ENCODE measurements around the gene AKT1.

Gene AKT1

GRCh38 chr14:104784846-104785707, 10.5 kb downstream of the AKT1 start:
- no peak for DNase-seq

GRCh38 chr14:104784218-104784568, 11.4 kb downstream of the AKT1 start:
- DNase-seq: no peak

- no peak for DNase-seq
Observed at GRCh38 chr14:104783484-104784217, 11.9 kb downstream of the AKT1 start.

- no peak for DNase-seq
Observed at GRCh38 chr14:104782808-104783139, 12.8 kb downstream of the AKT1 start.

GRCh38 chr14:104782086-104782807, 13.3 kb downstream of the AKT1 start:
- no peak for DNase-seq

GRCh38 chr14:104781271-104782077, 14.1 kb downstream of the AKT1 start:
- DNase-seq: no peak

- DNase-seq: no peak
Observed at GRCh38 chr14:104780513-104781030, 15.0 kb downstream of the AKT1 start.

- DNase-seq: no peak
Observed at GRCh38 chr14:104779776-104780512, 15.6 kb downstream of the AKT1 start.

- DNase-seq: no peak
Observed at GRCh38 chr14:104778694-104779331, 16.7 kb downstream of the AKT1 start.

GRCh38 chr14:104777808-104778249, 17.7 kb downstream of the AKT1 start:
- DNase-seq: no peak

GRCh38 chr14:104776961-104777807, 18.4 kb downstream of the AKT1 start:
- DNase-seq: no peak

GRCh38 chr14:104776481-104776880, 19.1 kb downstream of the AKT1 start:
- no peak for DNase-seq

GRCh38 chr14:104775073-104775489, 20.5 kb downstream of the AKT1 start:
- no peak for DNase-seq

- no peak for DNase-seq
Observed at GRCh38 chr14:104774453-104775072, 21.0 kb downstream of the AKT1 start.

- no peak for DNase-seq
Observed at GRCh38 chr14:104773505-104774452, 21.8 kb downstream of the AKT1 start.

GRCh38 chr14:104772707-104773504, 22.6 kb downstream of the AKT1 start:
- DNase-seq: no peak

- DNase-seq: no peak
Observed at GRCh38 chr14:104771918-104772706, 23.4 kb downstream of the AKT1 start.

Data from activated T-cell treated with anti-CD3 and anti-CD28 coated beads, Interleukin-2, amount 50 U/mL, for 48 hours (primary cell).